Measurements from ENCODE around the gene TMEM51.

Gene TMEM51

DNA sequence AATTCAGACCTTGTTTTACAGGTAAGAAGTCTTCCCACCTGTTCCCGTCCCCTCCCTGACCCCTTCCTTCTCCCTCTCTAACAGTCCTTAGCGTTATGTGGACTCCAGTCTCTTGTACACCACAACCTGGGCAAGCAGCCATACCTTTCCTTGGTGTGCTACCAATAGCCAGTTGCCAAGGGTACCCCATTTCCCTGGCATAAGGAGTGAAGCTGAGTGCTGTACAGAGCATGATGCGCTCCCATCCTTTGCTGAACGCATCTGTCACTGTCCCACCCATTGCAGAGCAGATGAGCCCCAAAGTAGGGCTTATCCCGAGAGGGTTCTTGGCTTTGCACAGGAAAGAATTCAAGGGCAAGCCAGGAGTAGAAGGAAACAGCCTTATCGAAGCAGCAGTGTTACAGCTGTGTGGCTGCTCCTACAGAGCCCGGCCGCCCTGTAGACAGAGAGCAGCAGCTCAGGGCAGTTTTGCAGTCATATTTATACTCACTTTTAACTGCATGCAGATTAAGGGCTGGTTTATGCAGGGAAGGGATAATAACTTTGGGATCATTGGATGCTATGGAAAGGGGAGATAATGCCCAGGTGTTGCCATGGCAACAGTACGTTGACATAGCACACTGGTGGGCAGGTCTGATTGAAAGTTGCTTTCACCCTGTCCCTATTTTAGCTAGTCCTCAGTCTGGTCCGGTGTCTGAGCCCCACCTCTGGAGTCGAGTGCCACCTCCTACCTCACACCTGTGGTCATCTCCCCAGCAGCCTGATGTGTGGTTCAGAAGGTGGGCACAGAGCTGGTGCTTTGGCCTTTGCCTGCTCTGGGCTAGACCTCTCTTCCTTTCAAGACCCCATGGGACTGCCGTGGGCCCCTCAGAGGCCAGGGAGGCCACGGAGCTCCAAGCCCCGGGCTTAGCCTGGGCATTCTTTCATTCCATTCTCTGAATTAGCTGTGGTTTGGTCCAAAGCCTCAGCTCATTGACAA lies 98.6 kb downstream of the TMEM51 start:
- no peak overlapping the region for H3K27ac ChIP-seq
- ChIA-PET CTCF (no interaction called here), POLR2A (ENCODE audit: low non-redundant PET) (no interaction called here)
- TF ChIP-seq CTCF (conservative IDR thresholded peaks at IDR 0.05; ENCODE audit: low read depth), result no peak
- no peak for DNase-seq (ENCODE audit: low spot score)

GRCh38 chr1:15254559-15254958 lies 101.0 kb downstream of the TMEM51 start:
- ChIA-PET CTCF (interaction anchor here (0.6 kb wide), 1 partner anchor 95 kb away, joined by 3 read pairs; no protein-coding TSS in a partner anchor), POLR2A (ENCODE audit: low non-redundant PET) (no interaction called here)
- no peak overlapping the region for H3K27ac ChIP-seq
- TF ChIP-seq CTCF (conservative IDR thresholded peaks at IDR 0.05; ENCODE audit: low read depth), result no peak
- no peak for DNase-seq (ENCODE audit: low spot score)

DNA sequence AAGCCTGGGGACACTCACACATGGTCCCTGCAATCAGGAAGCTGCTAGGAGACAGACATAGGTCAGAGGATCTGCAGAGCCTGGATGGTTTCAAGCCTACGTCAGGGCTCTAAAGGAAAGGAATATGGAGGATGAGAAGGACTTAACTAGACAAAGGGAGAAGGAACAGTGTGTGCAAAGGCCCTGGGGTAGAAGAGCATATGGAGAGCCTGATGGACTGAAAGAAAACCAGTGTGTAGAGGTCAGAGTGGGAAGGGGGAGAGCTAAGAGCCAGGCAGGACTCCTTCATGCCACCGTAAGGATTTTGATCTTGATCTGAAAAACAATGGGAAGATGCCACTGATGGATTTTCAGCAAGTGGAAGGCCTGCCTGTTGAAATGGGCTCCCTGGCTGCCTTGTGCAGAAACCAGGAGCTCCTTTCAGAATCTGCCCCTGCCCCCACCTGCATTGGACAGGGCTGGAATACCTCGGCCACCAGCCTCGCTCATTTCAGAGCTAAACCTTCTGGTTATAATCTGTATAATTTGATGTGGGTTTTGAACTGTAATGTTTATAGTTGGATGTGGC lies 102.1 kb downstream of the TMEM51 start:
- TF ChIP-seq CTCF (conservative IDR thresholded peaks at IDR 0.05; ENCODE audit: low read depth), result no peak
- ChIA-PET CTCF (interaction anchor here (1.1 kb wide), 1 partner anchor 17 kb away, joined by 3 read pairs; no protein-coding TSS in a partner anchor), POLR2A (ENCODE audit: low non-redundant PET) (no interaction called here)
- no peak for DNase-seq (ENCODE audit: low spot score)
- H3K27ac ChIP-seq, result no peak overlapping the region

DNA sequence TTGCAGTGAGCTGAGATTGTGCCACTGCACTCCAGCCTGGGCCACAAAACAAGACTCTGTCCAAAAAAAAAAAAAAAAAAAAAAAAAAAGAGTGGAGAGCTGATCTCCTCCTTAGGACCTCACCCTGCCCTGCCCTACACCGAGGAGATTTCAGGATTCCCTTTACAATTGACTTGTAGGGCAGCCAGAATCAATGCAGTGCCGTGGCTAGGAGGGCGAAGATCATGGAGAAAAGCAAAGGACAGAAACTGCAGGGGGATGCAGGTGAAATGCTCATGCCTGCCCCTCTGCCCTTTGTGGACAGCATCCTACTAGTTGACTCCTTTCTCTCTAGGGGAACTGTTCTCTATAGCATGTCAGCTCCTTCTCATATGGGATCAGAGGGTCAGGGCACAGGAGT lies 103.0 kb downstream of the TMEM51 start:
- H3K27ac ChIP-seq, result no peak overlapping the region
- POLR2A ChIA-PET (ENCODE audit: low non-redundant PET), result no interaction called here
- no peak for DNase-seq (ENCODE audit: low spot score)
- CTCF ChIA-PET, result interaction anchor here (0.6 kb wide), 1 partner anchor 9 kb away, joined by 4 read pairs; no protein-coding TSS in a partner anchor
- no peak for TF ChIP-seq CTCF (conservative IDR thresholded peaks at IDR 0.05; ENCODE audit: low read depth)

DNA sequence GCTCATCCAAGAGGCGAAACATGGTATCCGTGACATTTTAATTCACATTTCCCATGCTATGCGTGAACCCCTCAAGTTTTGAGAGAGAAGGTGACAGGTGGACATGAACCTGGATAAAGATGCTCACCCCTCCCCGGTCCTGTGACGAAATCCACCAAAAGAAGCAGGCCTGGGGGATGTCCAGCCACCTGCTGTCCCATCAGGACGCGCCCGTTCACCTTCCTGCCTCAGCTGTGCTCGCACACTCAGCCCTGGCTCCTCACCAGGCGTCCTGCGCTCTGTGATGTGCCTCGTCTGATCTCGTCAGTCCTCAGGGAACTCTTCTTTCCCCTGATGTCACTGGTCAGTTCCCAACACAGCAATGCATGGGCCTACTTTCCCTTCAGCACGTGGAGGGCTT lies 103.8 kb downstream of the TMEM51 start:
- CTCF ChIA-PET, result no interaction called here
- POLR2A ChIA-PET (ENCODE audit: low non-redundant PET), result no interaction called here
- no peak for TF ChIP-seq CTCF (conservative IDR thresholded peaks at IDR 0.05; ENCODE audit: low read depth)
- no peak overlapping the region for H3K27ac ChIP-seq
- no peak for DNase-seq (ENCODE audit: low spot score)

DNA sequence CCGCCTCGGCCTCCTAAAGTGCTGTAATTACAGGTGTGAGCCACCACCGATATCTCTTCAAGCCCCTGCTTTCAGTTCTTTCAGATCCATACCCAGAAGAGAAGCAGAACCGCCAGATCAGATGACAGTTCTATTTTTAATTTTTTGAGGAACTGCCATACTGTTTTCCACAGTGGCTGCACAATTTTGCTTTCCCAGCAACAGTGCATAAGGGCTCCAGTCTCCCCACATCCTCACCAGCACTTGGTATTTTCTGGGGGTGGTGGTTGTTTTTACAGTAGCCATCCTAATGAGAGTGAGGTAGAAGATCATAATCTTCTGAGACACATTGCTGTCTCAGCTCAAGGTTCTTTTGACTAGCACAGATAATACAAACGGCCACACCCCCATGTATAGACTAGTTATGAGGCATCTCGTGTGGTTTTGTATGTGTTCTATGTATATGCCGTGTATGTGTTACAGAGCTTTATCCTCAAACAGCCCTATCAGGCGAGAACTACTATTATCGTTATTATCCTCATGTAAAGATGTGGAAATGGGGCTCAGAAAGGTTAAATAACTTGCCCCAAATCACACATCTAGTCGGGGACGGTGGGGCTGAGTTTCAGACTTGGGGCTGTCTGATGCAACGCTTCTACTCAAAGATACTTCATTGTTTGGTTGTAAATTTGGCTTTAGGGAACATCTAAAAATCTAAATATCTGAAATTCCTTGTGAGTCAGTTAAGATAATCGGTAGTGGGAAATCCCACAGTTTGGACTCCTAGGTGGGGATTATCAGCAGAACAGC lies 105.5 kb downstream of the TMEM51 start:
- CTCF ChIA-PET, result interaction anchor here (0.6 kb wide), 1 partner anchor 11 kb away, joined by 4 read pairs; no protein-coding TSS in a partner anchor
- no peak for DNase-seq (ENCODE audit: low spot score)
- no peak for TF ChIP-seq CTCF (conservative IDR thresholded peaks at IDR 0.05; ENCODE audit: low read depth)
- POLR2A ChIA-PET (ENCODE audit: low non-redundant PET), result no interaction called here
- no peak overlapping the region for H3K27ac ChIP-seq

Measured in RWPE1 (cell line).